Measurements from ENCODE around the gene TRPV3. TPM values are rescaled to one million over a fixed set of nuclear protein-coding genes. Genes with fewer than 3 reads are reported as not detected.

Gene TRPV3
- total RNA-seq, 1 donor from 2014 or later, result 0.08 TPM

- Mint-ChIP-seq H3K4me3 (ENCODE audit: unreplicated experiment) (no peak overlapping the region), H3K36me3 (ENCODE audit: unreplicated experiment) (no peaks in the 10 kb centered on the region), H3K27me3 (ENCODE audit: unreplicated experiment) (no peaks in the 10 kb centered on the region), H3K4me1 (ENCODE audit: unreplicated experiment) (peaks cover 11% of the 10 kb centered on the region), H3K9me3 (ENCODE audit: unreplicated experiment) (no peaks in the 10 kb centered on the region), H3K27ac (ENCODE audit: unreplicated experiment) (no peak overlapping the region)
- no peak for DNase-seq (ENCODE audit: extremely low spot score, unreplicated experiment)
- TF ChIP-seq CTCF (IDR thresholded peaks at IDR 0.05), result no peak
These were observed 1.1 kb upstream of the TRPV3 start for GRCh38 chr17:3558603-3559269.

GRCh38 chr17:3556916-3557767, 470 bp downstream of the TRPV3 start:
- no peak overlapping the region for H3K27ac Mint-ChIP-seq (ENCODE audit: unreplicated experiment)
- H3K9me3 Mint-ChIP-seq (ENCODE audit: unreplicated experiment), result no peaks in the 10 kb centered on the region
- DNase-seq (ENCODE audit: extremely low spot score, unreplicated experiment), result no peak
- H3K36me3 Mint-ChIP-seq (ENCODE audit: unreplicated experiment), result no peaks in the 10 kb centered on the region
- H3K4me1 Mint-ChIP-seq (ENCODE audit: unreplicated experiment), result peaks cover 11% of the 10 kb centered on the region
- no peak overlapping the region for H3K4me3 Mint-ChIP-seq (ENCODE audit: unreplicated experiment)
- no peaks in the 10 kb centered on the region for H3K27me3 Mint-ChIP-seq (ENCODE audit: unreplicated experiment)
- no peak for TF ChIP-seq CTCF (IDR thresholded peaks at IDR 0.05)

GRCh38 chr17:3556239-3556915, 1.2 kb downstream of the TRPV3 start:
- no peak for TF ChIP-seq CTCF (IDR thresholded peaks at IDR 0.05)
- no peak overlapping the region for H3K27ac Mint-ChIP-seq (ENCODE audit: unreplicated experiment)
- H3K27me3 Mint-ChIP-seq (ENCODE audit: unreplicated experiment), result no peaks in the 10 kb centered on the region
- H3K36me3 Mint-ChIP-seq (ENCODE audit: unreplicated experiment), result no peaks in the 10 kb centered on the region
- H3K4me3 Mint-ChIP-seq (ENCODE audit: unreplicated experiment), result no peak overlapping the region
- H3K4me1 Mint-ChIP-seq (ENCODE audit: unreplicated experiment), result peaks cover 11% of the 10 kb centered on the region
- no peaks in the 10 kb centered on the region for H3K9me3 Mint-ChIP-seq (ENCODE audit: unreplicated experiment)
- DNase-seq (ENCODE audit: extremely low spot score, unreplicated experiment), result no peak

- no peak for TF ChIP-seq CTCF (IDR thresholded peaks at IDR 0.05)
- Mint-ChIP-seq H3K36me3 (ENCODE audit: unreplicated experiment) (no peaks in the 10 kb centered on the region), H3K27ac (ENCODE audit: unreplicated experiment) (no peak overlapping the region), H3K4me1 (ENCODE audit: unreplicated experiment) (peaks cover 11% of the 10 kb centered on the region), H3K9me3 (ENCODE audit: unreplicated experiment) (peaks cover 4% of the 10 kb centered on the region), H3K4me3 (ENCODE audit: unreplicated experiment) (no peak overlapping the region), H3K27me3 (ENCODE audit: unreplicated experiment) (no peaks in the 10 kb centered on the region)
- DNase-seq (ENCODE audit: extremely low spot score, unreplicated experiment), result no peak
These were observed 2.3 kb downstream of the TRPV3 start for GRCh38 chr17:3555189-3555796.

Measured in osteocyte (in vitro differentiated cells).